GM12872 (cell line): ENCODE data around the gene ATXN7L1.

Source experiments
- CTCF ChIP-seq: IDR thresholded peaks from 3 replicates; pipeline ENCODE4 v1.5.1; 2011; ENCODE audit warnings: low read depth, mild to moderate bottlenecking, low read length, moderate library complexity; ENCODE audit not compliant: insufficient read depth

ATXN7L1 gene

GRCh38 chr7:105866102-105866801 is 10.1 kb downstream of the ATXN7L1 start:
- no peak for TF ChIP-seq CTCF

GRCh38 chr7:105863876-105864275 is 12.5 kb downstream of the ATXN7L1 start:
- TF ChIP-seq CTCF = no peak

- TF ChIP-seq CTCF = no peak
Measured at GRCh38 chr7:105862770-105863169, 13.6 kb downstream of the ATXN7L1 start.

- no peak for TF ChIP-seq CTCF
Measured at GRCh38 chr7:105862276-105862675, 14.1 kb downstream of the ATXN7L1 start.

- TF ChIP-seq CTCF = no peak
Measured at GRCh38 chr7:105861224-105861623, 15.2 kb downstream of the ATXN7L1 start.

- no peak for TF ChIP-seq CTCF
Measured at GRCh38 chr7:105860793-105861192, 15.6 kb downstream of the ATXN7L1 start.

- no peak for TF ChIP-seq CTCF
Measured at GRCh38 chr7:105857009-105857952, 19.1 kb downstream of the ATXN7L1 start.
